Lung (tissue), 12 donors: ENCODE data around the gene CHTF8. TPM values are rescaled to one million over a fixed set of nuclear protein-coding genes. Genes with fewer than 3 reads are reported as not detected.

Source experiments
- ATAC-seq: fragments of 200-7000 bp; cut with Tn5 transposase; one replicate; pipeline ENCODE4 v1.9.1; 2020; ENCODE audit warnings: moderate number of reproducible peaks; ENCODE audit not compliant: insufficient read depth, low FRiP score
- DNase-seq, 3 donors: peaks; one replicate each; pipeline ENCODE4 v3.0.0-alpha.2; 2013 to 2017
- H3K27ac ChIP-seq, 2 donors: one replicate each; pipeline ENCODE4 v1.5.1; 2013; ENCODE audit warnings: mild to moderate bottlenecking in 2 of 2, moderate library complexity in 2 of 2, control low read depth in 1 of 2, inconsistent platforms in 1 of 2, low read depth in 1 of 2, low read length in 1 of 2
- H3K27me3 ChIP-seq, 3 donors: one replicate each; pipeline ENCODE4 v1.5.1; 2013; ENCODE audit warnings: low read length in 2 of 3; ENCODE audit not compliant: control insufficient read depth in 3 of 3, insufficient read depth in 3 of 3
- H3K36me3 ChIP-seq, 4 donors: one replicate each; pipeline ENCODE4 v1.5.1; 2013; ENCODE audit warnings: low read length in 4 of 4, mild to moderate bottlenecking in 1 of 4, moderate library complexity in 1 of 4; ENCODE audit not compliant: control insufficient read depth in 4 of 4, insufficient read depth in 4 of 4
- H3K4me1 ChIP-seq, 5 donors: one replicate each; pipeline ENCODE4 v1.5.1; 2013; ENCODE audit warnings: low read length in 5 of 5, mild to moderate bottlenecking in 2 of 5, moderate library complexity in 1 of 5; ENCODE audit not compliant: control insufficient read depth in 5 of 5, insufficient read depth in 5 of 5
- H3K4me3 ChIP-seq: one replicate; pipeline ENCODE4 v1.5.1; 2013; ENCODE audit warnings: mild to moderate bottlenecking, control low read depth, moderate library complexity
- H3K9ac ChIP-seq, 2 donors: one replicate each; pipeline ENCODE4 v1.5.1; 2013; ENCODE audit warnings: low read length in 2 of 2, control low read depth in 1 of 2; ENCODE audit not compliant: insufficient read depth in 1 of 2
- H3K9me3 ChIP-seq, 4 donors: one replicate each; pipeline ENCODE4 v1.5.1; 2013; ENCODE audit warnings: low read length in 3 of 4, mild to moderate bottlenecking in 1 of 4, moderate library complexity in 1 of 4; ENCODE audit not compliant: control insufficient read depth in 4 of 4, insufficient read depth in 3 of 4
- CTCF ChIP-seq: IDR thresholded peaks from 2 replicates; pipeline ENCODE4 v1.5.1; 2012; ENCODE audit warnings: mild to moderate bottlenecking; ENCODE audit errors: control extremely low read depth, extremely low read depth
- WGBS, 2 donors: extraction: QIAGEN DNeasy Blood & Tissue Kit; methylation state at CpG; one replicate each; pipeline ENCODE4 v1.1.7; 2013; 5-methylcytosine and 5-hydroxymethylcytosine counted together
- polyA plus RNA-seq, 2 donors: library from polyadenylated mRNA; stranded (reverse); fragments of 200-250 nt; gene quantifications; one replicate each; pipeline ENCODE4 v1.2.1, GENCODE V29; 2013
- total RNA-seq, 2 donors: library from RNA; depleted of rRNA in 1 of 2; stranded (reverse); fragments of >200 nt in 1 of 2; gene quantifications; one replicate each; pipeline ENCODE4 v1.2.1, GENCODE V29; 2014 to 2021
- donor health status: control.
- donor health status: control.
- donor health status: Bipolar disorder and iron deficiency.
- donor health status: healthy.
- donor health status: DM: yes; HTN: yes; CAD: no.

Gene CHTF8
- total and polyA plus RNA-seq, 4 donors, result 26.0 to 101 (median 81.5) TPM

- H3K36me3 ChIP-seq, result peaks cover 20 to 59% (median 30%) of the 10 kb centered on the region in 4 donors
- no peak for TF ChIP-seq CTCF
- H3K9me3 ChIP-seq, result no peaks in the 10 kb centered on the region
- DNase-seq, result no peak
- WGBS, 2 donors, result 94 to 97% methylated on average over 6 of the region's 6 CpGs
- peaks cover 0 to 8% (median 0%) of the 10 kb centered on the region in 5 donors for H3K4me1 ChIP-seq
- H3K9ac ChIP-seq, result no peak overlapping the region
- no peak for ATAC-seq
- no peak overlapping the region for H3K4me3 ChIP-seq
- H3K27ac ChIP-seq, result no peak overlapping the region
- H3K27me3 ChIP-seq, result no peaks in the 10 kb centered on the region
Observed at GRCh38 chr16:69165584-69165983, 33.2 kb upstream of the CHTF8 start.

GRCh38 chr16:69160192-69160591, 27.8 kb upstream of the CHTF8 start:
- no peak for TF ChIP-seq CTCF
- DNase-seq (no peak), ATAC-seq (no peak)
- Histone ChIP-seq H3K9ac (no peak overlapping the region), H3K27me3 (no peaks in the 10 kb centered on the region), H3K36me3 (peaks cover 15 to 54% (median 33%) of the 10 kb centered on the region in 4 donors), H3K4me1 (no peaks in the 10 kb centered on the region), H3K27ac (no peak overlapping the region), H3K9me3 (no peaks in the 10 kb centered on the region), H3K4me3 (no peak overlapping the region)
- 97 to 98% methylated on average over 1 of the region's 1 CpG for WGBS, 2 donors

- H3K4me3 ChIP-seq, result no peak overlapping the region
- no peak overlapping the region for H3K27ac ChIP-seq
- H3K4me1 ChIP-seq, result no peaks in the 10 kb centered on the region
- ATAC-seq (no peak), DNase-seq (no peak)
- no peaks in the 10 kb centered on the region for H3K27me3 ChIP-seq
- no peak overlapping the region for H3K9ac ChIP-seq
- no peaks in the 10 kb centered on the region for H3K9me3 ChIP-seq
- peaks cover 19 to 52% (median 38%) of the 10 kb centered on the region in 4 donors for H3K36me3 ChIP-seq
- 83 to 91% methylated on average over 3 of the region's 3 CpGs for whole genome bisulfite sequencing, 2 donors
- no peak for TF ChIP-seq CTCF
Observed at GRCh38 chr16:69157196-69157595, 24.8 kb upstream of the CHTF8 start.
